Endothelial cell (in vitro differentiated cells): Measurements from ENCODE around the gene FZD1. TPM values are rescaled to one million over a fixed set of nuclear protein-coding genes. Genes with fewer than 3 reads are reported as not detected.

ENCODE experiments used
- DNase-seq: peaks from one replicate; pipeline ENCODE4 v3.0.0; 2021; ENCODE audit warnings: low spot score
- H3K27ac Mint-ChIP-seq: one replicate; pipeline ENCODE4 v1.8.0; 2021; ENCODE audit warnings: mixed read lengths, inconsistent platforms; ENCODE audit not compliant: unreplicated experiment
- H3K27me3 Mint-ChIP-seq: one replicate; pipeline ENCODE4 v1.8.0; 2021; ENCODE audit warnings: mild to moderate bottlenecking, moderate library complexity, mixed read lengths, inconsistent platforms; ENCODE audit not compliant: unreplicated experiment
- H3K36me3 Mint-ChIP-seq: one replicate; pipeline ENCODE4 v1.8.0; 2021; ENCODE audit warnings: mild to moderate bottlenecking, low read depth, mixed read lengths, inconsistent platforms; ENCODE audit not compliant: unreplicated experiment
- H3K4me1 Mint-ChIP-seq: one replicate; pipeline ENCODE4 v1.8.0; 2021; ENCODE audit warnings: mild to moderate bottlenecking, mixed read lengths, inconsistent platforms; ENCODE audit not compliant: unreplicated experiment
- H3K4me3 Mint-ChIP-seq: one replicate; pipeline ENCODE4 v1.8.0; 2021; ENCODE audit warnings: mild to moderate bottlenecking, mixed read lengths, inconsistent platforms; ENCODE audit not compliant: unreplicated experiment
- H3K9me3 Mint-ChIP-seq: one replicate; pipeline ENCODE4 v1.8.0; 2021; ENCODE audit warnings: mixed read lengths, inconsistent platforms; ENCODE audit not compliant: unreplicated experiment
- CTCF ChIP-seq: fragments of 200-600 bp; sonication (generic); IDR thresholded peaks from one replicate; pipeline ENCODE4 v1.5.0; 2021; ENCODE audit warnings: antibody characterized with exemption; ENCODE audit not compliant: unreplicated experiment
- total RNA-seq: library from RNA; stranded (reverse); fragmentation: NEBNext Ultra II Directional; extraction: Animal tissue kit (Norgen Biotek cat#: 25700); gene quantifications from one replicate; pipeline ENCODE4 v1.2.1, GENCODE V29; 2021; ENCODE audit not compliant: unreplicated experiment

The FZD1 gene
- total RNA-seq, 1 donor from 2014 or later: 38.7 TPM

DNA sequence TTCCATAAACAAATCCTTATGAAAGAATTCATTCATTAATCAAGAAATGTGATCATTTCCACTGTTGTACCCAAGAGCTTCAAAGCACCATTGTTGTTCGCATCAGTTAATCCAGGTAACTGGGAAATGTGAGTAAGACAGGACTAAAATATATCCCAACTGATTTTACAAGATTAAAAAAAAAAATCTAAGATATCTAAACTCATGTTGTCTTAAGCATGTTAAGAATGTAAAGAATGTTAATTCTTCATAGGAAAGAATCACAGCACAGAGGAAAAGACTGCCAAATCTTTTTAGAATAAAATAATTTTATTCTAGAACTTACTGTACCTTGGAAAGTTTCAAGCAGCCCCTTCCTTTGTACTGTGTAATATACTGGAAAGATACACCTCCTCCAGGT is 16.4 kb downstream of the FZD1 start:
- DNase-seq: no peak
- no peak overlapping the region for H3K27ac Mint-ChIP-seq
- no peak for TF ChIP-seq CTCF
- no peak overlapping the region for H3K4me3 Mint-ChIP-seq
- H3K36me3 Mint-ChIP-seq: no peaks in the 10 kb centered on the region
- H3K4me1 Mint-ChIP-seq: no peaks in the 10 kb centered on the region
- no peaks in the 10 kb centered on the region for H3K9me3 Mint-ChIP-seq
- H3K27me3 Mint-ChIP-seq: no peaks in the 10 kb centered on the region

GRCh38 chr7:91285696-91286355 is 21.6 kb downstream of the FZD1 start:
- Mint-ChIP-seq H3K27ac (no peak overlapping the region), H3K36me3 (no peaks in the 10 kb centered on the region), H3K4me1 (no peaks in the 10 kb centered on the region), H3K4me3 (no peak overlapping the region), H3K27me3 (peaks cover 1% of the 10 kb centered on the region), H3K9me3 (no peaks in the 10 kb centered on the region)
- no peak for DNase-seq
- no peak for TF ChIP-seq CTCF

- H3K4me1 Mint-ChIP-seq: no peaks in the 10 kb centered on the region
- no peak for TF ChIP-seq CTCF
- H3K27me3 Mint-ChIP-seq: peaks cover 1% of the 10 kb centered on the region
- no peaks in the 10 kb centered on the region for H3K36me3 Mint-ChIP-seq
- H3K4me3 Mint-ChIP-seq: no peak overlapping the region
- no peaks in the 10 kb centered on the region for H3K9me3 Mint-ChIP-seq
- no peak for DNase-seq
- no peak overlapping the region for H3K27ac Mint-ChIP-seq
Observed at GRCh38 chr7:91286432-91286831, 22.2 kb downstream of the FZD1 start.

- Mint-ChIP-seq H3K27ac (no peak overlapping the region), H3K4me3 (no peak overlapping the region), H3K36me3 (no peaks in the 10 kb centered on the region), H3K4me1 (no peaks in the 10 kb centered on the region), H3K27me3 (peaks cover 1% of the 10 kb centered on the region), H3K9me3 (no peaks in the 10 kb centered on the region)
- DNase-seq: no peak
- no peak for TF ChIP-seq CTCF
Observed at GRCh38 chr7:91287371-91288084, 23.3 kb downstream of the FZD1 start.

GRCh38 chr7:91288208-91288824 is 24.1 kb downstream of the FZD1 start:
- H3K4me3 Mint-ChIP-seq: no peak overlapping the region
- H3K27me3 Mint-ChIP-seq: peaks cover 1% of the 10 kb centered on the region
- H3K36me3 Mint-ChIP-seq: no peaks in the 10 kb centered on the region
- H3K27ac Mint-ChIP-seq: no peak overlapping the region
- no peaks in the 10 kb centered on the region for H3K9me3 Mint-ChIP-seq
- peak; percentile 70 for DNase-seq
- peak; percentile 54 for TF ChIP-seq CTCF
- no peaks in the 10 kb centered on the region for H3K4me1 Mint-ChIP-seq
